Sigmoid colon (tissue), 4 donors: ENCODE data around the gene DNAJC3.

Source experiments
- CTCF ChIP-seq, 4 experiments: fragments of 450-650 bp in 3 of 4; fragments of 200-600 bp in 1 of 4; IDR thresholded peaks; one replicate each; pipeline ENCODE4 v1.5.1; 2016 to 2019; ENCODE audit warnings: antibody characterized with exemption in 4 of 4, mild to moderate bottlenecking in 3 of 4, moderate library complexity in 2 of 4
- EP300 ChIP-seq, 4 donors: sonication (generic); formaldehyde crosslinking; IDR thresholded peaks; one replicate each; pipeline ENCODE4 v1.6.1; 2017; ENCODE audit warnings: antibody characterized with exemption in 4 of 4
- POLR2A ChIP-seq, 2 donors: fragments of 450-650 bp; IDR thresholded peaks; one replicate each; pipeline ENCODE4 v1.6.1; 2016; ENCODE audit warnings: antibody characterized with exemption in 2 of 2, mild to moderate bottlenecking in 2 of 2, moderate library complexity in 2 of 2
- POLR2AphosphoS5 ChIP-seq, 4 donors: sonication (generic); formaldehyde crosslinking; IDR thresholded peaks; one replicate each; pipeline ENCODE4 v1.6.1; 2017; ENCODE audit warnings: antibody characterized with exemption in 4 of 4

- TF ChIP-seq POLR2AphosphoS5 (IDR thresholded peaks at IDR 0.05) (no peak), CTCF (IDR thresholded peaks at IDR 0.05) (no peak), POLR2A (IDR thresholded peaks at IDR 0.05) (no peak), EP300 (IDR thresholded peaks at IDR 0.05) (no peak)
Measured at GRCh38 chr13:95797016-95797415, 120.1 kb downstream of the DNAJC3 start.
